ENCODE results near the gene ADIG.

DNA sequence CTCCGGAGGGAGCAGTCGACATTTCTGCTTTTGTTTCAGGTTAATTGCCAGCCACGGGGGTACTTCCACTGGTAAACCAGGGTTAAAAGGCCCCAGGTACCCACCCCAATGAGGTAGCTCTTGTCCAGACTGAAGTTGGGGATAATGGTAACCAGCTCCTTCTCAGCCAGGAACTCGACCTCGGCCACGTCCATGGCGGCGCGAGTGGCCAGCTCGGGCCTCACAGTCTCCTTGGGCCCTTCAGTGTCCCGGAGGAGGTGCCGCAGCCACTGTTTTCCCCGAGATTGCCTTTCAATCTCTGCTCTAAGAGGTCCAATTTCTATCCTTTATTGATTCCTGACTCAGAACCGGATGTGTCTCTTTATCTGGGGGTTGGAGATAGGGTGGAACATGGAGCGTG, 34.3 kb downstream of the ADIG start:
- TF ChIP-seq, protein P1, sequence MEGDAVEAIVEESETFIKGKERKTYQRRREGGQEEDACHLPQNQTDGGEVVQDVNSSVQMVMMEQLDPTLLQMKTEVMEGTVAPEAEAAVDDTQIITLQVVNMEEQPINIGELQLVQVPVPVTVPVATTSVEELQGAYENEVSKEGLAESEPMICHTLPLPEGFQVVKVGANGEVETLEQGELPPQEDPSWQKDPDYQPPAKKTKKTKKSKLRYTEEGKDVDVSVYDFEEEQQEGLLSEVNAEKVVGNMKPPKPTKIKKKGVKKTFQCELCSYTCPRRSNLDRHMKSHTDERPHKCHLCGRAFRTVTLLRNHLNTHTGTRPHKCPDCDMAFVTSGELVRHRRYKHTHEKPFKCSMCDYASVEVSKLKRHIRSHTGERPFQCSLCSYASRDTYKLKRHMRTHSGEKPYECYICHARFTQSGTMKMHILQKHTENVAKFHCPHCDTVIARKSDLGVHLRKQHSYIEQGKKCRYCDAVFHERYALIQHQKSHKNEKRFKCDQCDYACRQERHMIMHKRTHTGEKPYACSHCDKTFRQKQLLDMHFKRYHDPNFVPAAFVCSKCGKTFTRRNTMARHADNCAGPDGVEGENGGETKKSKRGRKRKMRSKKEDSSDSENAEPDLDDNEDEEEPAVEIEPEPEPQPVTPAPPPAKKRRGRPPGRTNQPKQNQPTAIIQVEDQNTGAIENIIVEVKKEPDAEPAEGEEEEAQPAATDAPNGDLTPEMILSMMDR (IDR thresholded peaks at IDR 0.05; ENCODE audit: low read depth, low read length) = no peak
- TF ChIP-seq MYC (IDR thresholded peaks at IDR 0.05; ENCODE audit: low read depth, low read length) = no peak

All from NB4 (cell line).